ENCODE measurements around the gene GPR22.

The GPR22 gene, protein sequence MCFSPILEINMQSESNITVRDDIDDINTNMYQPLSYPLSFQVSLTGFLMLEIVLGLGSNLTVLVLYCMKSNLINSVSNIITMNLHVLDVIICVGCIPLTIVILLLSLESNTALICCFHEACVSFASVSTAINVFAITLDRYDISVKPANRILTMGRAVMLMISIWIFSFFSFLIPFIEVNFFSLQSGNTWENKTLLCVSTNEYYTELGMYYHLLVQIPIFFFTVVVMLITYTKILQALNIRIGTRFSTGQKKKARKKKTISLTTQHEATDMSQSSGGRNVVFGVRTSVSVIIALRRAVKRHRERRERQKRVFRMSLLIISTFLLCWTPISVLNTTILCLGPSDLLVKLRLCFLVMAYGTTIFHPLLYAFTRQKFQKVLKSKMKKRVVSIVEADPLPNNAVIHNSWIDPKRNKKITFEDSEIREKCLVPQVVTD

GRCh38 chr7:107469929-107470328 lies at the start of gene GPR22:
TSS of gene GPR22 (plus strand) at chr7:107470057. CDS start at chr7:107474061, 4,004 bp downstream.
- Mint-ChIP-seq H3K4me1 (ENCODE audit: low read depth) (peaks cover 11% of the 10 kb centered on the region), H3K9me3 (no peaks in the 10 kb centered on the region), H3K36me3 (ENCODE audit: low read depth) (no peaks in the 10 kb centered on the region), H3K4me3 (no peak within 1 kb of the TSS), H3K27me3 (no peaks in the 10 kb centered on the region), H3K27ac (no peak within 1 kb of the TSS)
- intact Hi-C loops (cut with micrococcal nuclease) = no loop called here

GRCh38 chr7:107427462-107427861 lies 42.4 kb upstream of the GPR22 start:
- peaks cover 16% of the 10 kb centered on the region for H3K36me3 Mint-ChIP-seq (ENCODE audit: low read depth)
- no peaks in the 10 kb centered on the region for H3K4me1 Mint-ChIP-seq (ENCODE audit: low read depth)
- intact Hi-C loops (cut with micrococcal nuclease) = no loop called here
- no peaks in the 10 kb centered on the region for H3K9me3 Mint-ChIP-seq
- no peaks in the 10 kb centered on the region for H3K27me3 Mint-ChIP-seq
- H3K4me3 Mint-ChIP-seq = no peak overlapping the region
- no peak overlapping the region for H3K27ac Mint-ChIP-seq

- intact Hi-C loops (cut with micrococcal nuclease) = no loop called here
- H3K9me3 Mint-ChIP-seq = peaks cover 8% of the 10 kb centered on the region
- no peak overlapping the region for H3K27ac Mint-ChIP-seq
- no peaks in the 10 kb centered on the region for H3K27me3 Mint-ChIP-seq
- peaks cover 16% of the 10 kb centered on the region for H3K36me3 Mint-ChIP-seq (ENCODE audit: low read depth)
- H3K4me3 Mint-ChIP-seq = no peak overlapping the region
- H3K4me1 Mint-ChIP-seq (ENCODE audit: low read depth) = no peaks in the 10 kb centered on the region
Measured at GRCh38 chr7:107428642-107429041, 41.2 kb upstream of the GPR22 start.

DNA sequence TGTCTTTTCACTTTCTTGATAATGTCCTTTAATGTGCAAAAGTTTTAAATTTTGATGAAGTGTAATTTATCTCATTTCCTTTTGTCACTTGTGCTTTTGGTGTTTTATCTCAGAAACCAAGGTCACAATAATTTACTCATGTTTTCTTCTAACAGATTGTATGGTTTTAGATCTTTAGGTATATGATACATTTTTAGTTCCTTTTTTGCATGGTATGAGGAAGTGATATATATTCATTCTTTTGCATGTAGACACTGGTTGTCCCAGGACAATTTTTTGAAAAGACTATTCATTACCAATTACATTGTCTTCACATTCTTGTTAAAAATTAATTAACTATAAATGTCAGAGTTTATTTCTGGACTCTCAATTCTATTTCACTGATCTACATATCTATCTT lies 39.8 kb upstream of the GPR22 start:
- Mint-ChIP-seq H3K4me3 (no peak overlapping the region), H3K36me3 (ENCODE audit: low read depth) (peaks cover 16% of the 10 kb centered on the region), H3K27me3 (no peaks in the 10 kb centered on the region), H3K4me1 (ENCODE audit: low read depth) (no peaks in the 10 kb centered on the region), H3K9me3 (peaks cover 8% of the 10 kb centered on the region), H3K27ac (no peak overlapping the region)
- intact Hi-C loops (cut with micrococcal nuclease) = no loop called here

DNA sequence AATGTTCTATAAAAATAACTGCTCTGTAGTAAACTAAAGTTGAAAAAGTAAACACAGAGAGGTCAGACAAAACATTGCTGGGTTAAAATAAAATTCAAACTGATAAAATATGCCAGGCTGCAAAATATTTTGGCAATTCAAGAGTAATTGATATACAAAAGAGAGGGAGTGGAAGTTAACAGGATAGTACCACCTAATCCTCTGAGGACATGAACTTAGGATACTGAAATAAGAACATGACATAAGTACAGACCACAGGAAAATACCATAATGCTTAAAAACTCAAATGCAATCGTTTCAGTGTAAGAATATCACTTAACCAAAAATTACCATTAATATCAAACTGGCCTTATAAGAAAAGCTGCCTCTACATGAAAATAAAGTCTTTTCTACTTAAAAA lies 37.6 kb upstream of the GPR22 start:
- Mint-ChIP-seq H3K27ac (no peak overlapping the region), H3K4me1 (ENCODE audit: low read depth) (no peaks in the 10 kb centered on the region), H3K4me3 (no peak overlapping the region), H3K27me3 (no peaks in the 10 kb centered on the region), H3K36me3 (ENCODE audit: low read depth) (peaks cover 15% of the 10 kb centered on the region), H3K9me3 (peaks cover 8% of the 10 kb centered on the region)
- intact Hi-C loops (cut with micrococcal nuclease) = no loop called here

GRCh38 chr7:107435749-107436148 lies 34.1 kb upstream of the GPR22 start:
- intact Hi-C loops (cut with micrococcal nuclease) = no loop called here
- no peak overlapping the region for H3K27ac Mint-ChIP-seq
- H3K36me3 Mint-ChIP-seq (ENCODE audit: low read depth) = no peaks in the 10 kb centered on the region

DNA sequence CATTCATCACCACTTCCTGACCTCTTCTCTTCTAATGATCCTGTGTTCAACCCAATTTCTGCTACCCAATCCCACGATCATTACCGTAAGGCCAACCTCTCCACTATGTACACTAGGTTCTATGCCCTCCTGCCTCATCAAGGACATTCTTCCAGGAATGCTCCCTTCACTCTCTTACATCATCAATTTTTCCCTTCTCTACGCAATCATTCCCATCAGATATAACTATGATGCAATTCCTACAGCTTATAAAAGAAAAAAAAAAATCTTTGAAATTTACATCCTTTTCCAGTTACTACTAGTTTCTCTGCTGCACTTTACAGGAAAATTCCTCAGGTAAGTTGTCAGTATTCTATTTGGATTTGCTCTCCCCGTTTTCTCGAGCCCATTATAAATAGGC lies 30.8 kb upstream of the GPR22 start:
- Mint-ChIP-seq H3K4me1 (ENCODE audit: low read depth) (no peaks in the 10 kb centered on the region), H3K4me3 (no peak overlapping the region), H3K9me3 (peaks cover 8% of the 10 kb centered on the region), H3K36me3 (ENCODE audit: low read depth) (peaks cover 11% of the 10 kb centered on the region), H3K27me3 (no peaks in the 10 kb centered on the region), H3K27ac (no peak overlapping the region)
- intact Hi-C loops (cut with micrococcal nuclease) = no loop called here

More at GRCh38 chr7:107435749-107436148, 34.1 kb upstream of the GPR22 start:
- Mint-ChIP-seq H3K9me3 (peaks cover 8% of the 10 kb centered on the region), H3K27me3 (no peaks in the 10 kb centered on the region), H3K4me1 (ENCODE audit: low read depth) (no peaks in the 10 kb centered on the region), H3K4me3 (no peak overlapping the region)

GRCh38 chr7:107441581-107442422 lies 28.1 kb upstream of the GPR22 start:
- peaks cover 8% of the 10 kb centered on the region for H3K9me3 Mint-ChIP-seq
- H3K27ac Mint-ChIP-seq = no peak overlapping the region
- no peaks in the 10 kb centered on the region for H3K4me1 Mint-ChIP-seq (ENCODE audit: low read depth)

DNA sequence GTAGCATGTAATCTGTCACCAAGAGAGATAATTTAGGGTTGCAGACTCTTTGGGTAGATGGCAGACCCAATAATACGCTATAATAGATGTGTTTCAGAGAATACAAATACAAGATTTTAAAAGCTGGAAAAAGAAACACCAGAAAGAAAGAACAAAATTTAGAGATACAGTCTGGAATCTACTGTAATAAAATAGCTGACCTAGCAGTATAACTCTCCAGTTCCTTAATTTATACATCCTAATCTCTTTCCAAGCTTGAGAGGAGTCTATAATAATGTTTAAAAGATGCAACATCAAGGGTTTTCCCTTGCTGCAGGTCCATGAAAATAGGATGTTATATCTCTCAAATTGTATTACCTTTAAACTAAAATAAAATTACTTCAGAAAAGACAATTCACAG lies 27.2 kb upstream of the GPR22 start:
- Mint-ChIP-seq H3K4me3 (no peak overlapping the region), H3K9me3 (peaks cover 8% of the 10 kb centered on the region), H3K4me1 (ENCODE audit: low read depth) (no peaks in the 10 kb centered on the region), H3K27ac (no peak overlapping the region), H3K27me3 (no peaks in the 10 kb centered on the region), H3K36me3 (ENCODE audit: low read depth) (peaks cover 11% of the 10 kb centered on the region)
- intact Hi-C loops (cut with micrococcal nuclease) = no loop called here

More at GRCh38 chr7:107441581-107442422, 28.1 kb upstream of the GPR22 start:
- no peak overlapping the region for H3K4me3 Mint-ChIP-seq
- intact Hi-C loops (cut with micrococcal nuclease) = no loop called here
- no peaks in the 10 kb centered on the region for H3K27me3 Mint-ChIP-seq
- H3K36me3 Mint-ChIP-seq (ENCODE audit: low read depth) = peaks cover 11% of the 10 kb centered on the region

GRCh38 chr7:107446531-107446930 lies 23.3 kb upstream of the GPR22 start:
- Mint-ChIP-seq H3K27me3 (no peaks in the 10 kb centered on the region), H3K36me3 (ENCODE audit: low read depth) (peaks cover 19% of the 10 kb centered on the region), H3K9me3 (peaks cover 8% of the 10 kb centered on the region), H3K4me1 (ENCODE audit: low read depth) (no peaks in the 10 kb centered on the region), H3K4me3 (no peak overlapping the region), H3K27ac (no peak overlapping the region)
- intact Hi-C loops (cut with micrococcal nuclease) = no loop called here

DNA sequence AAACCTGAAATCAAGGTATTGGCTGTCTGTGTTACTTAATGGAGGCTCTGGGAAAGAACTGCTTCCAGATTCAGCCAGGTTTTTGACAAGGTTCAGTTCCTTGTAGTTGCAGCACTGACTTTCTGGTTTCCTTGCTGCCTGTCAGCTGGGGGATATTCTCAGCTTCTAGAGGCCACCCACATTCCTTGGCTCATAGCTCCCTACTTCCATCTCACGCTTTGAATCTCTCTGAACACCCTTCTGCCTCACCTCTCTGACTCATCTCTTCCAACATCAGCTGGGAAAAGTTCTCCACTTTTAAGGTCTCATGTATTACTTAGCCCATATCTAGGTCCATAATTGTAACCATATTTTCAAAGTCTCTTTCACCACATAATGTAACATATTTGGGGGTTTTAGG lies 22.9 kb upstream of the GPR22 start:
- peaks cover 5% of the 10 kb centered on the region for H3K9me3 Mint-ChIP-seq
- no peak overlapping the region for H3K27ac Mint-ChIP-seq
- H3K36me3 Mint-ChIP-seq (ENCODE audit: low read depth) = peaks cover 16% of the 10 kb centered on the region
- no peaks in the 10 kb centered on the region for H3K27me3 Mint-ChIP-seq
- no peaks in the 10 kb centered on the region for H3K4me1 Mint-ChIP-seq (ENCODE audit: low read depth)
- H3K4me3 Mint-ChIP-seq = no peak overlapping the region
- intact Hi-C loops (cut with micrococcal nuclease) = no loop called here

DNA sequence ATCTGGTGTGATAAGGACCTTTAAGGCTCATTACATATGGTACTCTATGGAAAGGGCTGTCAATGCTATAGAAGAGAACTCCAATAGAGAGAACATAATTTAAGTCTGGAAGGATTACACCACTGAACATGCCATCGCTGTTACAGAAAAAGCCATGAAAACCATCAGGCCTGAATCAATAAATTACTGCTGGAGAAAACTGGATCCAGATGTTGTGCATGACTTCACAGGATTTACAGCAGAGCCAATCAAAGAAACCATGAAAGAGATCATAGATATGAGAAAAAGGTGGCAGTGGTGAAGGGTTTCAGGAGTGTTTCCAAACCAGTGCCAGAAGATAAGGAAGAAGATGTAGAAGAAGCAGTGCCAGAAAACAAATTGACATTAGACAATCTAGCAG lies 18.9 kb upstream of the GPR22 start:
- no peaks in the 10 kb centered on the region for H3K27me3 Mint-ChIP-seq

DNA sequence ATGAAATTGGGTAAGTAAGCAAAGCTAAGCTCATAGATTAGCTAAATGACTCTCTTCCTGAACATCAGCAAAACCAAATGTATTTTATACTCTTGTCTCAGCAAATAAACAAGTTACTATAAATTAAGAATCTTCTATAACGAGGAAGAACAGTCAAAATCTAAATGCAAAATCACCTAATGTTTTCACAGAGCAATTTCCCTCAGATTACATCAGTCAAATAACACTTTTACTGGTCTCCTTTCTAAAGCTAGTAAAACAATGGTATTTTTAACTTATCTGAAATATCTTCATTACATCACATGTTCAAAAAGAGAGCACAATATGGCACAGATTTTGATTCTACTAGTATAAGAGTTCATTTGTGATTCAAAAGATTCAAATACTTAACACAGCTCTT lies 16.5 kb upstream of the GPR22 start:
- no peaks in the 10 kb centered on the region for H3K9me3 Mint-ChIP-seq
- no peaks in the 10 kb centered on the region for H3K4me1 Mint-ChIP-seq (ENCODE audit: low read depth)
- no peak overlapping the region for H3K4me3 Mint-ChIP-seq
- H3K27me3 Mint-ChIP-seq = no peaks in the 10 kb centered on the region
- H3K27ac Mint-ChIP-seq = no peak overlapping the region
- peaks cover 30% of the 10 kb centered on the region for H3K36me3 Mint-ChIP-seq (ENCODE audit: low read depth)
- intact Hi-C loops (cut with micrococcal nuclease) = no loop called here

More for the DNA sequence above, 18.9 kb upstream of the GPR22 start:
- Mint-ChIP-seq H3K4me3 (no peak overlapping the region), H3K4me1 (ENCODE audit: low read depth) (no peaks in the 10 kb centered on the region), H3K27ac (no peak overlapping the region), H3K9me3 (no peaks in the 10 kb centered on the region), H3K36me3 (ENCODE audit: low read depth) (peaks cover 19% of the 10 kb centered on the region)
- intact Hi-C loops (cut with micrococcal nuclease) = no loop called here

- no peak overlapping the region for H3K27ac Mint-ChIP-seq
- intact Hi-C loops (cut with micrococcal nuclease) = loop anchor here (5.0 kb wide), 1 partner anchor 415 kb away; no protein-coding TSS in a partner anchor
- H3K36me3 Mint-ChIP-seq (ENCODE audit: low read depth) = peaks cover 30% of the 10 kb centered on the region
- H3K4me1 Mint-ChIP-seq (ENCODE audit: low read depth) = no peaks in the 10 kb centered on the region
- H3K27me3 Mint-ChIP-seq = no peaks in the 10 kb centered on the region
- no peak overlapping the region for H3K4me3 Mint-ChIP-seq
- no peaks in the 10 kb centered on the region for H3K9me3 Mint-ChIP-seq
Measured at GRCh38 chr7:107461938-107462533, 7.8 kb upstream of the GPR22 start.

Data from dendritic cell treated with granulocyte-macrophage colony-stimulating factor and Interleukin-4, amounts not matched to agents 40 ng/mL and 50 ng/mL, for 4 days (primary cell).